ENCODE measurements around the gene DHRS12.
"Not testable (repeated sequence)": the region's sequence is repeated elsewhere in the genome, so short reads cannot be mapped to it uniquely, and the experiment has no call there.

The DHRS12 gene

DNA sequence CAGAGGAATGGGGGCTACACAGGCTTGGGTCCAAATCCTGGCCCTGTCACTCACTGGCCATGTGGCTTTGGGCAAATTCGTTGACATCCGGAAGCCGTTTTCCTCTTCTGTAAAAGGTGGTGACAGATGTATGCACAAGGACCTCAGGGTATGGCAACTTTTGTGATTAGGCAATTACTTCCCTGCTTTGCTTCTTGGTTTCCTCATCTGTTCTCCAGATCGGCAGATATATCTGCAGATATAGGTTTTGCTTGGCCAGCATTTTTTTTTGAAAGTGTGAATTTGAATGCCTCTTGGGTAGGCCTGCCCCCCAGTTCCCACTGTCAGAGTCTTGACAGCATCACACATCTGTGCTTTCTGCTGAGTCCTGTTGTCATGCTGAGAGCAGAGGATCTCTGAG is 23.3 kb upstream of the DHRS12 start:
- no peak for DNase-seq (ENCODE audit: low spot score)

GRCh38 chr13:51826606-51827005 is 22.6 kb upstream of the DHRS12 start:
- no peak for DNase-seq (ENCODE audit: low spot score)

DNA sequence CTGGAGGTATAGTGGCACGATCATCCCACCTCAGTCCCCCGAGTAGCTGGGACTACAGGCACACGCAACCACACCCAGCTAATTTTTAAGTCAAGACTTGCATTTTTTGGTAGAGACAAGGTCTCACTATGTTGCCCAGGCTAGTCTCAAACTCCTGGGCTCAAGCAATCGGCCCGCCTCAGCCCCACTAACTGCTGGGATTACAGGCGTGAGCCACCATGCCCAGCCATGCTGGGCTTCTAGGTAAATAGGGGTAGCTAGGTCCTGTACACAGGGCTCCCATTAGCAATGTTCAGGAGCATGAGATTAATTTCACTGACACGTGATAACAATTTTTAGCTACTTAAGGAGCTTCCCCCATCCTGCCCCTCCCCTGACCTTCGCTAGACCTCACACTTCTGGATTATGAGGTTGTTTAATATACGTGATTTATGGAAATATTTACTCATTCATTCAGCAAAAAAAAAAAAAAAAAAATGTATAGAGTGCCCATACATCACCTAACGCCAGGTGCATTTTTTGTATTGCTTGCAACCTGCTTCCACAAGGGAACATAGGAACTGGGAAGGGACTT is 21.8 kb upstream of the DHRS12 start:
- DNase-seq (ENCODE audit: low spot score): no peak

DNA sequence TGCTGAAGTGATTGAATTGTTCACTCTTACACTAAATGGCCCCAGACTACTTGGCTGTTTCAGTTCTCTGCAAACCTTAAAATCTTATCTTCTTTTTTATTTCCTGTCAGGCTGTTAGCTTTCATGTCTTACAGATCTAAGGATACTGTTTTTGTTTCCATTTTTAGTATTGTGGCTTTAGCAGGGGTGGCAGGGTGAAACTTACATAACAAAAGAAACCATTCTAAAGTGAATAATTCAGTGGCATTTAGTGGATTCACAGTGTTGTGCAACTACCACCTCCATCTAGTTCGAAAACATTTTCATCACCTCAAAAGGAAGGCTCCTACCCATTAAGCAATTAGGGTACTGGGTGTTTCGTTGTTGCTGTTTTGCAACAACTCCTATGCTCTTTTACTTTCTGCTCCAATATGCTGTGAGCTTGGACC is 21.2 kb upstream of the DHRS12 start:
- no peak for DNase-seq (ENCODE audit: low spot score)

GRCh38 chr13:51824712-51825111 is 20.7 kb upstream of the DHRS12 start:
- not testable (repeated sequence) for DNase-seq (ENCODE audit: low spot score)

- no peak for DNase-seq (ENCODE audit: low spot score)
Observed at GRCh38 chr13:51823863-51824262, 19.9 kb upstream of the DHRS12 start.

- DNase-seq (ENCODE audit: low spot score): no peak
Observed at GRCh38 chr13:51823359-51823758, 19.4 kb upstream of the DHRS12 start.

GRCh38 chr13:51822106-51822815 is 18.3 kb upstream of the DHRS12 start:
- DNase-seq (ENCODE audit: low spot score): no peak

- DNase-seq (ENCODE audit: low spot score): no peak
Observed at GRCh38 chr13:51821606-51822005, 17.6 kb upstream of the DHRS12 start.

DNA sequence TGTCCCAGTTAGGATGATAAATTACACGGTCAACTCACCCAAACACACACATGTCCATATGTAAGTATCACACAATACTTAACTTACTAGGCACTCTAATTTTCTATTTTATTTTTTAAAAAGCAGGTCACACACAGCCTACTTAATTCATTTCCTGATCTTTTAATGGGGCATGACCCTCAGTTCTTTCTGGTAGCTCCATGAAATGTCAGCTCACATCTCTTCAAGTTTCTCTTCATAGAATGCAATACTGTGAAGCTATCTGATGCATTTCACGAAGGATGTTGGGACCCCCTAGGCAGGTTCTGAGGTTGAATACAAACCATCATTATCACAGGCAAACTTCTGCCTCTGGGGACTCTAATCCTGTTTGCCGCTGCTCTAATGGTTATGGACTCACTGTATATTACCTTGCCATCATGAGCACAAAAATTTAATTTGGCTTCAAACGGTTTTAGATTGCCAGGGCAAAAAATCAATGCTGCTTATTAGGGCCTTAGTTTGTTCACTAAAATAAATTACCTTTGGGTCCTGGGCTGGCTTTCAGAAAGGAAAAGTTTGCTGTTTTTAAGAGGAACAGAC is 16.1 kb upstream of the DHRS12 start:
- DNase-seq (ENCODE audit: low spot score): no peak

GRCh38 chr13:51819544-51819943 is 15.6 kb upstream of the DHRS12 start:
- DNase-seq (ENCODE audit: low spot score): no peak

DNA sequence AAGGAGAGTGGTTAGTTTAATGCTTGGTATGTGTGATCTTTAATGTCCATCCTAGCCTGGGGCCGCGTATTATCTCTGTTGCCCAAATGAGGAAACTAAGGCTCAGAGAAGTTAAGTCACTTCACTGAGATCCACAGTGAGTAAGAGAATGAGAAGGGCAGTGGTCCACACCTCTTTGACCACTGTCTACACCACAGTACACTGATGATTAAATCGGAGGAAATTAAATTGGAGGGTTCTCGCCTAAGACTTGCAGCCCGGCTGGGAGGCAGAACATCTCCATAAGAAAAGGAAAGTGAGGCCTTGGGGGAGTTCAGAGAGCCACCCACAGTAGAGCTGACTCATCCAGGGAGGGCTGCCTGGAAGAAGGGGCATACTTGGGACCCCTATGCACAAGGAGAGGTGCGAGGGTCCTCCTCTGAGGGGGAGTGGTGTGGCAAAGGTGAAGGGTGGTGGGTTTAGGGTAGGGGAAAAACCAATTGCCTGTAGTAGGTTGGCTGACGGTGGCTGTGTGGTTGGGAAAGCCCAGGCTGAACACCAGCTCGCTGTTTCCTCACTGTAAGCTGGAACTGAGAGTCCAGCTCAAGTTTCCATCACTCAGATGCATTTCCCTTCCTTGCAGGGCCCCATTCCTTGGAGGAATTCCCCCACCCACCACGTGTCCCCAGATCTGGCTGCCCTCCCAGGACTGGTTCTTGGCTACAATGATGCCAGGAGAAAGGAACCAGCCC is 15.0 kb upstream of the DHRS12 start:
- peak; percentile 28 for DNase-seq (ENCODE audit: low spot score)

DNA sequence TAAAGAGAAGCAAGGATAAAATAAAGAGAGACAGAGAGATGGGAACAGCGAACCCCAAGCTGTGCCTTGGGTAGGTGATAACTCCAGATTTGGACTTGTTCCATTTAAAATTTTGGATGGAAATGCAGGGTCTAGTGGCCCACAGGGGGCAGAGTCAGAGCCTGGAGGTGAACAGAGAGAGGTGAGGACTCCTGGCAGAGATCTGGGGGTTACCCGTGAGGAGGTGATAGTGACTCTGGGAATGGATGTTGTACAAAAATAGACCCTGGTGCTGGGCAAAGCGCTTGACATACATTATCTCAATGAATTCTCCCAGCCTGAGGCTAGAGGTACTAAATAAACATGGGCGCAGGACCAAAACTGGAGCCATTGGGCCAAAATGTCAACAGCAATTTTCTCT is 14.3 kb upstream of the DHRS12 start:
- DNase-seq (ENCODE audit: low spot score): no peak

GRCh38 chr13:51817717-51818116 is 13.8 kb upstream of the DHRS12 start:
- no peak for DNase-seq (ENCODE audit: low spot score)

- no peak for DNase-seq (ENCODE audit: low spot score)
Observed at GRCh38 chr13:51816604-51817249, 12.8 kb upstream of the DHRS12 start.

DNA sequence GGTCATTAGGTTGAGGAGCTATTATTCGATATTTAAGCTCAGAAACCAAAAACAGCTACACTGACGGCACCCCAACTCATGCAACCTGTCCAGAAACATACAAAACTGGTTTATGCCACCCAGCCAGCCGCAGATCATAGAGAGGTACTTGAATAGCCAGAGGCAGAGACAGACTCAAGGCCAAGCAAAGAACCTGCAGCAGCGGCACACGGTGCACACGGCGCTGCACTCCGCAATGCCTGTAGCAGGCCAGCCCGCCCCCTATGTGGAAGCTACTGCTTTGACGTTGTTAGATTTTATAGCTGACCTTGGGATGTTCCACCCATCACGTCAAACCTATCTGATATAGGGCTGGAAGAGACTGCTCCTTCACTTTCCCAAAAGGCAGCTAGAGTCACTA is 11.9 kb upstream of the DHRS12 start:
- DNase-seq (ENCODE audit: low spot score): no peak

GRCh38 chr13:51814825-51815650 is 11.1 kb upstream of the DHRS12 start:
- peak; percentile 68 for DNase-seq (ENCODE audit: low spot score)

- no peak for DNase-seq (ENCODE audit: low spot score)
Observed at GRCh38 chr13:51814071-51814470, 10.1 kb upstream of the DHRS12 start.

DNA sequence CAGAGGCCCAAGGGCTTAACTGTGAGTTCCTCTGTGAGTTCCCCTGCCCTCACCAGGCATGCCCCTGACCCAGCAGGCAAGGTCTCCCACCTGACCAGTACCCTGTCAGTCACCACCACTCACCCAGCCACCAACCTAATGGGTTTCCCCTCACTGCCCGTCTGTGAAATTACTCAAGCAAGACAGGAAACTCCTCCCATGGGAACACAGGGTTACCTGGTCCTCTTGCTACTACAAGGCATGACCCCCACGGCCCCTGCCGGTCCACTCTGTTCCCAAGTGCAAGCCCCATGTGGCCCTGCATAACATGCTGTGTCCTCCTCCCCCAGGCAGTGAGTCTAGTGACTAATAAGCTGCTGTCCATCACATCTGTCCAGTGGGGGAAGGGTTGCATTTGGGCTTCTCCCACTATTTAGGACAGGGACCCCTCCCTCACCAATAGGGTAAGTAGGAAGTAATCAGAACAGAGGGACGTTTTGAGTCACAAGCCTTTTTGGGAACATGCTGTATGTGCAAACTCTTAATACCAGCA is 8.0 kb upstream of the DHRS12 start:
- no peak for DNase-seq (ENCODE audit: low spot score)

DNA sequence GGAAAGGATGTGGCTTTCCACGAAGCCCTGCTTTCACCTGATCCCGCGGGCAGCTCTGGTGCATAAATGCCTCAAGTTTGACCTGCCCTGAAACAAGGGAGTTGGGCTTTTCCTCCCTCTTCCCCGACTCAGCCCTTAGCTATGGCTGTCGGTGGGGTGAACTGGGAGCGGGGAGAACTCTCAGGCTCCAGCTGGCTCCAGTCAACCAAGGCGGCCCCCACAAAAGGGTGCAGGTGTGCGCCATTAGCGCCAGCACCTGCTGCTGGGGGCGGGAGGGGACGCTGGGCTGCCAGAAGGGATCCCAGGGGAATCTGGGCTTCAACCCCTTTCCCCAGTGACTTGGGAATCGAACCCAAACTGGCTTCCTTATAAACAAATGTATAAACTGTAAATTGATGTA is 7.1 kb upstream of the DHRS12 start:
- no peak for DNase-seq (ENCODE audit: low spot score)

DNA sequence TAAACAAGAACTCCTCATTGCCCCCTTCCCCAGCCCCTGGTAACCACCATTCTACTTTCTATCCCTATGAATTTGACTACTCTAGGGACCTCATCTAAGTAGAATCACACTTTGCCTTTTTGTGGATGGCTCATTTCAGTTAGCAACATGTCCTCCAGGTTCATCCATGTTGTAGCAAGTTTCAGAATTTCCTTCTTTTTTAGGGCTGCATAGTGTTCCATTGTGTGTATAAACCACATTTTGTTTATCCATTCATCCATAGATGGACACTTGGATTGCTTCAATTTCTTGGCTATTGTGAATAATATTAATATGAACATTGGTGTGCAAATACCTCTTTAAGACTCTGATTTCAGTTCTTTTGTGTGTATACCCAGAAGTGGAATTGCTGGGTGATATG is 4.8 kb upstream of the DHRS12 start:
- no peak for DNase-seq (ENCODE audit: low spot score)
